Sigmoid colon (tissue), 7 donors: ENCODE measurements around the gene IGF2. TPM values are rescaled to one million over a fixed set of nuclear protein-coding genes. Genes with fewer than 3 reads are reported as not detected.

Experiments
- DNase-seq: peaks from one replicate; pipeline ENCODE4 v3.0.0-alpha.2; 2019
- H3K27ac ChIP-seq, 4 donors: fragments of 200-600 bp; sonication (generic); one replicate each; pipeline ENCODE4 v1.5.1; 2016 to 2019; ENCODE audit warnings: mild to moderate bottlenecking in 1 of 4
- H3K27me3 ChIP-seq, 3 donors: fragments of 200-600 bp; sonication (generic); one replicate each; pipeline ENCODE4 v1.5.1; 2019; ENCODE audit warnings: mild to moderate bottlenecking in 1 of 3
- H3K36me3 ChIP-seq, 4 donors: fragments of 200-600 bp; sonication (generic); one replicate each; pipeline ENCODE4 v1.5.1; 2016 to 2019
- H3K4me1 ChIP-seq, 4 donors: fragments of 200-600 bp; sonication (generic); one replicate each; pipeline ENCODE4 v1.5.1; 2017 to 2019
- H3K4me3 ChIP-seq, 4 donors: fragments of 200-600 bp; sonication (generic); one replicate each; pipeline ENCODE4 v1.5.1; 2017 to 2019; ENCODE audit warnings: mild to moderate bottlenecking in 2 of 4, moderate library complexity in 1 of 4
- H3K9me3 ChIP-seq, 4 donors: fragments of 200-600 bp in 3 of 4; sonication (generic) in 3 of 4; one replicate each; pipeline versions ENCODE4 v1.5.1 to v1.6.1; 2013 to 2019
- CTCF ChIP-seq, 4 experiments: fragments of 450-650 bp in 3 of 4; fragments of 200-600 bp in 1 of 4; IDR thresholded peaks; one replicate each; pipeline ENCODE4 v1.5.1; 2016 to 2019; ENCODE audit warnings: antibody characterized with exemption in 4 of 4, mild to moderate bottlenecking in 3 of 4, moderate library complexity in 2 of 4
- EP300 ChIP-seq, 4 donors: sonication (generic); formaldehyde crosslinking; IDR thresholded peaks; one replicate each; pipeline ENCODE4 v1.6.1; 2017; ENCODE audit warnings: antibody characterized with exemption in 4 of 4
- POLR2A ChIP-seq, 2 donors: fragments of 450-650 bp; IDR thresholded peaks; one replicate each; pipeline ENCODE4 v1.6.1; 2016; ENCODE audit warnings: antibody characterized with exemption in 2 of 2, mild to moderate bottlenecking in 2 of 2, moderate library complexity in 2 of 2
- POLR2AphosphoS5 ChIP-seq, 4 donors: sonication (generic); formaldehyde crosslinking; IDR thresholded peaks; one replicate each; pipeline ENCODE4 v1.6.1; 2017; ENCODE audit warnings: antibody characterized with exemption in 4 of 4
- WGBS, 2 donors: extraction: QIAGEN DNeasy Blood & Tissue Kit; methylation state at CpG; one replicate each; pipeline ENCODE4 v1.1.7; 2013; 5-methylcytosine and 5-hydroxymethylcytosine counted together
- intact Hi-C: fragments of 100-400 bp; cut with DNase I; formaldehyde crosslinking; loops from one replicate; pipeline ENCODE4 v1.15.1; 2023
- polyA plus RNA-seq, 3 donors: library from polyadenylated mRNA; stranded (reverse); fragments of 200-250 nt; gene quantifications; one replicate each; pipeline ENCODE4 v1.2.3, GENCODE V29; 2013
- total RNA-seq, 4 donors: library from RNA; depleted of rRNA; stranded (reverse); fragments of >200 nt; gene quantifications; one replicate each; pipeline ENCODE4 v1.1.0, GENCODE V29; 2016
- donor health status: healthy with polysubstance abuse.
- donor health status: Bipolar disorder and iron deficiency.
- donor health status: healthy.

Gene IGF2
- total and polyA plus RNA-seq, 7 donors, result 1.6 to 63.1 (median 13.9) TPM

DNA sequence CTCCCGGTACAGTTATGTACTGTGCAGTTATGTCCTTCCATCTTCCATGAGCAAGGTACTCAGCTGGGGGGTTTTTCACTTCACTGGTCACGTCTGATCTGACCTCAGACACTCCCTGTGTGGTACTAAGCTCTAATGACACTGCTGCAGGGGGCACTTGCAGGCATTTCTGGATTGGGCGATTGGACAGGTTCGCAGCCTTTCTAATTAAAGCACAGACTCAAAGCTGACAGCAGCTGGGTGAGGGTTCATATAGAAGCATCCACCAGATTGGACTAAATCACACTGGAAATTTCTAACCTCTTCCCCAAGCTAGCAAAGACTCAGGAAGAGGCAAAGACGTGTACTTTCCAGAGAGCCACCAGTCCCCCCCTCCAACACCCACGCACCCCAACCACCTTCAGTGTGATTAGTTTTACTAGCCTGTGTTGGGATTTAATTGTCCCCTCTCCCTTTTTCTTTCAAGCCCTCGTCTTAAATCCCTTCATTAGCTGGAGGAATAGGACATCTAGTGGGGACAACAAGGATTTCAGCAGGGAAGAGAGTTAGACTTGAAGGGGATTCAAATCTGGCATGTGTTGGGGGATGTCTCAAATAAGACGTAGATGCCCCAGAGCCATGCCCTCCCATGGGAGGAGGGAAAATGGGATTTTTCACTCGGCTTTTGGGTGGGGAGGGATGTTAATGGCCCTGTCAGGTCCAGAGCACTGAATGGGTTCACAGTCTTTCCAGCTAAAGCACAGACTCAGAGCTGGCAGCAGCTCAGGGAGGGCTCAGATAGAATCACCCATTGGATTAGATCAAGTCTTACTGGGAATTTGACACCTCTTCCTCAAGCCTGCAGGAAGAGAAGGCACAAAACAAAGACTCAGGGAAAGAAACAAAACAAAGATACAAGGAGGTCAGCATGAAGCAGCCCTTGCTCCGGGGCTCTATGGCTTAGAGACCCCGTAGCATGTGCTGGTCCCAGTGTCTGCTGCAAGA is 11.0 kb upstream of the IGF2 start:
- H3K27ac ChIP-seq, result no peak overlapping the region
- H3K27me3 ChIP-seq, result peaks cover 19 to 63% (median 55%) of the 10 kb centered on the region in 3 donors
- no peaks in the 10 kb centered on the region for H3K36me3 ChIP-seq
- peaks cover 0 to 7% (median 6%) of the 10 kb centered on the region in 4 donors for H3K4me1 ChIP-seq
- 25 to 29% methylated on average over 11 of the region's 11 CpGs for WGBS, 2 donors
- intact Hi-C loops, result loop anchor here (2.0 to 5.0 kb wide), 3 partner anchors 313 to 498 kb away; partner anchors contain the start of gene TNNI2
- no peak for DNase-seq
- no peaks in the 10 kb centered on the region for H3K9me3 ChIP-seq
- no peak overlapping the region for H3K4me3 ChIP-seq
- TF ChIP-seq EP300 (IDR thresholded peaks at IDR 0.05) (no peak), CTCF (IDR thresholded peaks at IDR 0.05) (no peak), POLR2A (IDR thresholded peaks at IDR 0.05) (no peak), POLR2AphosphoS5 (IDR thresholded peaks at IDR 0.05) (no peak)

DNA sequence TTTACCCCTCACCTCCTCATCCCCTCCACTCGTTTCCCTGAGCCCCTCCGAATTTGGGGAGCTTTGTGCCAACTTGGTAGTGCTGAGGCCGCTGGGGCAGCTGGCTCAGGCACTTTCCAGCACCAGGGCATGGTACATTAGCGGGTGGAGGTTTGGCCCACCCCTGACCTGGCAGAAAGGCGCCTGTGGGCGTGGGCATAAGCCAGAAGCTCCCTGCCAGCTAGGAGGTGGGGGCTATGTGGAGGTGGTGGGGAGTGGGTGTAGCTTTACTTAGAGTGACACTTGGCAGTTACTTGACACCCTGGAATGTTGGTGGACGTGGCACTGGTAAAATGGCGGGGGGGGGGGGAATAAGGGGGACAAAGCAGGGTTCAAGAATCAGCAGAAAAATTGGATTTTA is 10.3 kb upstream of the IGF2 start:
- 32 to 63% methylated on average over 8 of the region's 8 CpGs for WGBS, 2 donors
- DNase-seq, result no peak
- H3K4me3 ChIP-seq, result no peak overlapping the region
- no peaks in the 10 kb centered on the region for H3K9me3 ChIP-seq
- no peaks in the 10 kb centered on the region for H3K36me3 ChIP-seq
- no peak overlapping the region for H3K27ac ChIP-seq
- peaks cover 0 to 7% (median 6%) of the 10 kb centered on the region in 4 donors for H3K4me1 ChIP-seq
- TF ChIP-seq EP300 (IDR thresholded peaks at IDR 0.05) (no peak), CTCF (IDR thresholded peaks at IDR 0.05) (no peak), POLR2AphosphoS5 (IDR thresholded peaks at IDR 0.05) (no peak)
- H3K27me3 ChIP-seq, result peaks cover 25 to 70% (median 62%) of the 10 kb centered on the region in 3 donors
- intact Hi-C loops, result no loop called here

DNA sequence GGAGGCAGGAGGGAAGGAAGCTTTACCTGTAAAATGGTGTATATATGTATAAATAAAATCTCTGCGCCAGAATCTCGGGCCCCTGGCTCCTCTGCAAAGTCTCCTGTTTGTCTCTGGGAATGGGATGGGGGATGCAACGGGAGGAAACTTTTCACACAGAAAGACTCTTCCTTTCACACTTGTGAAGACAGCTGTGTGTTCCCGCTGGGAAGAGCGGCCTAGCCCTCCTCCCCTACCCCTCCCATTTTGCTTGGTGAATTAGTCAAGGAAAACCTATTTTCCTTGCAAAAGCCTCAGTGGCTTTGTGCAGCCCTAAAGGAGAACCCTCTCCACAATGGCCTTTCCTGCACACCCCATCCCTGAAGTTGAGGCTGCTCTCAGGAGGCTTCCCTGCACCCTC is 9.4 kb upstream of the IGF2 start:
- Histone ChIP-seq H3K4me1 (peaks cover 0 to 15% (median 6%) of the 10 kb centered on the region in 4 donors), H3K36me3 (no peaks in the 10 kb centered on the region), H3K9me3 (no peaks in the 10 kb centered on the region), H3K4me3 (no peak overlapping the region), H3K27ac (no peak overlapping the region), H3K27me3 (peaks cover 34 to 78% (median 70%) of the 10 kb centered on the region in 3 donors)
- intact Hi-C loops, result no loop called here
- DNase-seq, result no peak
- TF ChIP-seq POLR2AphosphoS5 (IDR thresholded peaks at IDR 0.05) (no peak), CTCF (IDR thresholded peaks at IDR 0.05) (no peak), POLR2A (IDR thresholded peaks at IDR 0.05) (no peak), EP300 (IDR thresholded peaks at IDR 0.05) (no peak)
- 52 to 53% methylated on average over 5 of the region's 5 CpGs for WGBS, 2 donors

GRCh38 chr11:2147391-2147790 is 8.2 kb upstream of the IGF2 start:
- no peaks in the 10 kb centered on the region for H3K9me3 ChIP-seq
- intact Hi-C loops, result no loop called here
- WGBS, 2 donors, result 49 to 52% methylated on average over 11 of the region's 11 CpGs
- H3K4me3 ChIP-seq, result no peak overlapping the region
- H3K36me3 ChIP-seq, result no peaks in the 10 kb centered on the region
- H3K27me3 ChIP-seq, result peaks cover 35 to 90% (median 82%) of the 10 kb centered on the region in 3 donors
- peaks cover 0 to 16% (median 6%) of the 10 kb centered on the region in 4 donors for H3K4me1 ChIP-seq
- TF ChIP-seq POLR2AphosphoS5 (IDR thresholded peaks at IDR 0.05) (no peak), EP300 (IDR thresholded peaks at IDR 0.05) (no peak), POLR2A (IDR thresholded peaks at IDR 0.05) (no peak), CTCF (IDR thresholded peaks at IDR 0.05) (no peak)
- DNase-seq, result no peak
- no peak overlapping the region for H3K27ac ChIP-seq
